ENCODE results near the gene TMEM138.
A peak's percentile ranks its signal among the peaks of the same experiment; 100 is the strongest.

TMEM138 gene

GRCh38 chr11:61361741-61362541 lies at the start of gene TMEM138, which contains the start of gene CYB561A3:
TSS of gene TMEM138 (plus strand) at chr11:61362374. CDS start at chr11:61364391, 2,017 bp downstream.
TSS of gene CYB561A3 (minus strand) at chr11:61361882. CDS start at chr11:61356713, 5,169 bp downstream.
- DNase-seq = peak; percentile 86

GRCh38 chr11:61315260-61315659 lies 46.9 kb upstream of the TMEM138 start:
- no peak for DNase-seq

GRCh38 chr11:61325649-61326414 lies 36.3 kb upstream of the TMEM138 start:
- no peak for DNase-seq

GRCh38 chr11:61327669-61328071 lies 34.5 kb upstream of the TMEM138 start:
- no peak for DNase-seq

GRCh38 chr11:61328351-61328750 lies 33.8 kb upstream of the TMEM138 start:
- no peak for DNase-seq

GRCh38 chr11:61329871-61330270 lies 32.3 kb upstream of the TMEM138 start:
- DNase-seq = no peak

- no peak for DNase-seq
These were observed 30.5 kb upstream of the TMEM138 start for GRCh38 chr11:61331651-61332050.

GRCh38 chr11:61332281-61332796 lies 29.8 kb upstream of the TMEM138 start:
- DNase-seq = no peak

- peak; percentile 91 for DNase-seq
These were observed 29.2 kb upstream of the TMEM138 start, which contains the start of the genes DDB1 and TKFC for GRCh38 chr11:61332797-61333549. TSS of gene DDB1 (minus strand) at chr11:61333105. CDS start at chr11:61332968, 137 bp downstream. TSS of gene TKFC (plus strand) at chr11:61333228. CDS start at chr11:61334729, 1,501 bp downstream.

- no peak for DNase-seq
These were observed 28.4 kb upstream of the TMEM138 start for GRCh38 chr11:61333550-61334433.

GRCh38 chr11:61334434-61335354 lies 27.5 kb upstream of the TMEM138 start:
- no peak for DNase-seq

GRCh38 chr11:61335355-61335710 lies 26.8 kb upstream of the TMEM138 start:
- DNase-seq = no peak

GRCh38 chr11:61336171-61336935 lies 25.8 kb upstream of the TMEM138 start:
- peak; percentile 62 for DNase-seq

GRCh38 chr11:61337706-61338470 lies 24.3 kb upstream of the TMEM138 start:
- no peak for DNase-seq

GRCh38 chr11:61338783-61339489 lies 23.2 kb upstream of the TMEM138 start:
- no peak for DNase-seq

- no peak for DNase-seq
These were observed 22.7 kb upstream of the TMEM138 start for GRCh38 chr11:61339490-61339878.

GRCh38 chr11:61340979-61341378 lies 21.2 kb upstream of the TMEM138 start:
- DNase-seq = no peak

- no peak for DNase-seq
These were observed 20.5 kb upstream of the TMEM138 start for GRCh38 chr11:61341706-61342105.

Measured in T1000 (cell line).